ENCODE measurements around the gene RAB10. TPM values are rescaled to one million over a fixed set of nuclear protein-coding genes. Genes with fewer than 3 reads are reported as not detected.
"Not testable (repeated sequence)": the region's sequence is repeated elsewhere in the genome, so short reads cannot be mapped to it uniquely, and the experiment has no call there.

RAB10 gene
- total RNA-seq, 1 donor from 2014 or later = 86.5 TPM

DNA sequence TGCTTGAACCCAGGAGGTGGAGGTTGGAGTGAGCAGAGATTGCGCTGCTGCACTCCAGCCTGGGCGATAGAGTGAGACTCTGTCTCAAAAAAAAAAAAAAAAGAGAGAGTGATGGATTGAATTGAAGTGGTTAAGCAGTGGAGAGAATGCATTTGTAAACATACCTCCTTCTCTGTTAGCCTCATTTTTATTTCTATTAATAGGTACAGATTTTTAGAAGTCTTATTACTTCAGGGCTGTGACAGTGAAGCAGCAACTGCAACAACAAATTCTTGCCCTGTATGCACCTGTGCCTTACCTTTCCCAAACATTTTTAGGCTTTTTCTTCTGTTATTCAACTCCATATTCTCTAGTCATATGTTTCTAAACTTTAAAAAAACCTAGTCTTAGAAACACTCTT is 55.5 kb downstream of the RAB10 start:
- Mint-ChIP-seq H3K36me3 (peaks cover 20% of the 10 kb centered on the region), H3K9me3 (peaks cover 4% of the 10 kb centered on the region), H3K27ac (no peak overlapping the region), H3K4me3 (no peak overlapping the region), H3K27me3 (ENCODE audit: low read depth) (no peaks in the 10 kb centered on the region), H3K4me1 (peaks cover 6% of the 10 kb centered on the region)
- DNase-seq (ENCODE audit: low spot score in 2 of 2, unreplicated experiment in 2 of 2) = no peak
- TF ChIP-seq, protein P1, sequence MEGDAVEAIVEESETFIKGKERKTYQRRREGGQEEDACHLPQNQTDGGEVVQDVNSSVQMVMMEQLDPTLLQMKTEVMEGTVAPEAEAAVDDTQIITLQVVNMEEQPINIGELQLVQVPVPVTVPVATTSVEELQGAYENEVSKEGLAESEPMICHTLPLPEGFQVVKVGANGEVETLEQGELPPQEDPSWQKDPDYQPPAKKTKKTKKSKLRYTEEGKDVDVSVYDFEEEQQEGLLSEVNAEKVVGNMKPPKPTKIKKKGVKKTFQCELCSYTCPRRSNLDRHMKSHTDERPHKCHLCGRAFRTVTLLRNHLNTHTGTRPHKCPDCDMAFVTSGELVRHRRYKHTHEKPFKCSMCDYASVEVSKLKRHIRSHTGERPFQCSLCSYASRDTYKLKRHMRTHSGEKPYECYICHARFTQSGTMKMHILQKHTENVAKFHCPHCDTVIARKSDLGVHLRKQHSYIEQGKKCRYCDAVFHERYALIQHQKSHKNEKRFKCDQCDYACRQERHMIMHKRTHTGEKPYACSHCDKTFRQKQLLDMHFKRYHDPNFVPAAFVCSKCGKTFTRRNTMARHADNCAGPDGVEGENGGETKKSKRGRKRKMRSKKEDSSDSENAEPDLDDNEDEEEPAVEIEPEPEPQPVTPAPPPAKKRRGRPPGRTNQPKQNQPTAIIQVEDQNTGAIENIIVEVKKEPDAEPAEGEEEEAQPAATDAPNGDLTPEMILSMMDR (IDR thresholded peaks at IDR 0.05; ENCODE audit: unreplicated experiment) = no peak

DNA sequence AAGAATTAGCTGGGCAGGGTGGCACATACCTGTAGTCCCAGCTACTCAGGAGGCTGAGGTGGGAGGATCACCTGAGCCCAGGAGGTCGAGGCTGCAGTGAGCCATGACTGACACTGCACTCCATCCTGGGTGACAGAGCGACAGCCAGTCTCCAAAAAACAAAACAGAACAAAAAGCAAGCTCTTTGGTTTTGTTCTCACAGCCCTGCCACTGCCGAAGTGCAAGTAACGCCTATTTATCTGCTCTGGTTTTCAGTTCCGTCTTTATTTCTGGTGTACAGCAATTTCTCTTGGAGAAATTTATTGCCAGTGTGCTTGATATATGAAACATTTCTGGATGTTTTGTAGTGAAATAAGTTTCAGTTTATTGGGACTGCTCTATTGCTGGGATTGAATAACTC is 61.9 kb downstream of the RAB10 start:
- no peak overlapping the region for H3K4me3 Mint-ChIP-seq
- H3K9me3 Mint-ChIP-seq = peaks cover 7% of the 10 kb centered on the region
- peaks cover 22% of the 10 kb centered on the region for H3K36me3 Mint-ChIP-seq
- DNase-seq (ENCODE audit: low spot score in 2 of 2, unreplicated experiment in 2 of 2) = no peak
- no peak overlapping the region for H3K27ac Mint-ChIP-seq
- peaks cover 5% of the 10 kb centered on the region for H3K4me1 Mint-ChIP-seq
- TF ChIP-seq, protein P1 (IDR thresholded peaks at IDR 0.05; ENCODE audit: unreplicated experiment) = no peak
- H3K27me3 Mint-ChIP-seq (ENCODE audit: low read depth) = no peaks in the 10 kb centered on the region

DNA sequence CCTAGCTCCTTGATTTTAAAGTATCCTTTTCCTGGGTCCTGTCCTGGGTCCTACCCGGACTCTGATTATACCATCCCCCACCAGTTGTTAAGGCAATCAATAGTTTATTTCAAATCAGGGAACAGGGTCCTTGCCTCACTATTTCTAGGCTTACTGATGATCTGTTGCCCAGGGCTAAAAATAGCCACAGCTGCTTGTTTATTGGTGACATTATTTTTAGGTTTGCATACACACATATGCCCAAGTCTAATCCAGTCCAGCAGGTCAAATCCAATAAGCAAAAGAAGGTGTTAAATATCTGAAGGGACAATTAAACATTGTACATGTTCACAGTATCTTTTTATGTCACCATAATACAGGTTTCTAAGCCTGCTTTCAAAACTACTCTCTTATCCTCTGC is 66.0 kb downstream of the RAB10 start:
- Mint-ChIP-seq H3K4me3 (no peak overlapping the region), H3K27me3 (ENCODE audit: low read depth) (no peaks in the 10 kb centered on the region)

DNA sequence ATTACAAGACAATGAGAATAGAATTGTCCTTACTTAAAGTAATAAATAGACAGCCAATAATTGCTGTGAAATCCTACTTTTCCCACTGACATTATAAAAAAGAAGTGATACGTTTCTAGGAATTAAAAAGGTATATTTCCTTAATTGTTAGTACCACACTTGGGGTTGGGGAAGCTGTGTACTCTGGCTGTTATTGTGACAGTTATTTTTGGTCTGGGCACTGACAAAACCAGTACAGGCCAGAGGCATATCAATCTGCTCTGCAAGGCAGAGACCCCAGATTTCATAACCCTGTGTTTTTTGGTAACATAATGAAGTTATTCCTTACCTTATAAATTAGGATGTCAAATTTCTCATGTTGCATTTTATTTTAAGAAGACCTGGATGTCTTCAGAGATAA is 66.5 kb downstream of the RAB10 start:
- Mint-ChIP-seq H3K36me3 (peaks cover 41% of the 10 kb centered on the region), H3K4me3 (no peak overlapping the region), H3K9me3 (peaks cover 24% of the 10 kb centered on the region), H3K27me3 (ENCODE audit: low read depth) (no peaks in the 10 kb centered on the region), H3K27ac (no peak overlapping the region), H3K4me1 (peaks cover 9% of the 10 kb centered on the region)
- TF ChIP-seq, protein P1 (IDR thresholded peaks at IDR 0.05; ENCODE audit: unreplicated experiment) = no peak
- no peak for DNase-seq (ENCODE audit: low spot score in 2 of 2, unreplicated experiment in 2 of 2)

More for the DNA sequence above, 66.0 kb downstream of the RAB10 start:
- peaks cover 9% of the 10 kb centered on the region for H3K4me1 Mint-ChIP-seq
- DNase-seq (ENCODE audit: low spot score in 2 of 2, unreplicated experiment in 2 of 2) = no peak
- TF ChIP-seq, protein P1 (IDR thresholded peaks at IDR 0.05; ENCODE audit: unreplicated experiment) = no peak
- peaks cover 24% of the 10 kb centered on the region for H3K9me3 Mint-ChIP-seq
- H3K36me3 Mint-ChIP-seq = peaks cover 38% of the 10 kb centered on the region
- no peak overlapping the region for H3K27ac Mint-ChIP-seq

DNA sequence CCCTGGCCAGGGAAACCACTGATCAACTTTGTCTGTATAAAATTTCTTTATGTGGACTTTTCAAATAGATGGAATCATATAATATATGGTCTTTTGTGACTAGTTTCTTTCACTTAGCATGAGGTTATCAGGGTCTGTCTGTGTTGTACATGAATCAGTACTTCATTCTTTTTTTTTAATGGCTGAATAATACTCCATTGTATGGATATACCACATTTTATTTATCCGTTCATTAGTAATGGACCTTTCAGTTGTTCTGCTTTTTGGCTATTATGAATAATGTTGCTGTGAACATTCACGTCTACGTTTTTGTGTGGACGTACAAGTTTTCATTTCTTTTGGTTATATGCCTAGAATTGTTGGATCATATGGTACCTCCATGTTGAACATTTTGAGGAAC is 69.9 kb downstream of the RAB10 start:
- DNase-seq (ENCODE audit: low spot score in 2 of 2, unreplicated experiment in 2 of 2) = no peak
- Mint-ChIP-seq H3K36me3 (peaks cover 36% of the 10 kb centered on the region), H3K9me3 (peaks cover 17% of the 10 kb centered on the region), H3K27ac (no peak overlapping the region), H3K4me1 (peaks cover 4% of the 10 kb centered on the region), H3K4me3 (no peak overlapping the region), H3K27me3 (ENCODE audit: low read depth) (no peaks in the 10 kb centered on the region)
- TF ChIP-seq, protein P1 (IDR thresholded peaks at IDR 0.05; ENCODE audit: unreplicated experiment) = no peak

DNA sequence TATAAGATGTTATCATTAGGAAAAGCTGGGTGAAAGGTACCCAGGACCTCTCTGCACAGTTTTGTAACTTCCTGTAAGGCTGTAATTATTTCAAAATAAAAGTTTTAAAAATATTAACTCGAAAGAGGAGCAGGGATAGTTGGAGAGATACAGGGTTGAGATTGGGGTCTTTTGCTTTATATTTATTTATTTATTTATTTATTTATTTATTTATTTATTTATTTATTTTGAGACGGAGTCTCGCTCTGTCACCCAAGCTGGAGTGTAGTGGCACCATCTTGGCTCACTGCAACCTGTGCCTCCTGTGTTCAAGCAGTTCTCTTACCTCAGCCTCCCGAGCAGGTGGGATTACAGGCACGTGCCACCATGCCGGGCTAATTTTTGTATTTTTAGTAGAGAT is 74.8 kb downstream of the RAB10 start:
- not testable (repeated sequence) for DNase-seq (ENCODE audit: low spot score in 2 of 2, unreplicated experiment in 2 of 2); H3K4me1 Mint-ChIP-seq; H3K4me3 Mint-ChIP-seq; H3K9me3 Mint-ChIP-seq; H3K27ac Mint-ChIP-seq; H3K27me3 Mint-ChIP-seq (ENCODE audit: low read depth)
- H3K36me3 Mint-ChIP-seq = peaks cover 36% of the 10 kb centered on the region

Measured in mesothelial cell of epicardium (in vitro differentiated cells).